Activated T-cell treated with anti-CD3 and anti-CD28 coated beads, Interleukin-2, amount 50 U/mL, for 48 hours (primary cell): ENCODE data around the gene TPSAB1.
"Not testable (repeated sequence)": the region's sequence is repeated elsewhere in the genome, so short reads cannot be mapped to it uniquely, and the experiment has no call there.

ENCODE experiments used
- DNase-seq, 2 experiments: peaks; one replicate each; pipeline ENCODE4 v3.0.0-alpha.2; 2020

The TPSAB1 gene

DNA sequence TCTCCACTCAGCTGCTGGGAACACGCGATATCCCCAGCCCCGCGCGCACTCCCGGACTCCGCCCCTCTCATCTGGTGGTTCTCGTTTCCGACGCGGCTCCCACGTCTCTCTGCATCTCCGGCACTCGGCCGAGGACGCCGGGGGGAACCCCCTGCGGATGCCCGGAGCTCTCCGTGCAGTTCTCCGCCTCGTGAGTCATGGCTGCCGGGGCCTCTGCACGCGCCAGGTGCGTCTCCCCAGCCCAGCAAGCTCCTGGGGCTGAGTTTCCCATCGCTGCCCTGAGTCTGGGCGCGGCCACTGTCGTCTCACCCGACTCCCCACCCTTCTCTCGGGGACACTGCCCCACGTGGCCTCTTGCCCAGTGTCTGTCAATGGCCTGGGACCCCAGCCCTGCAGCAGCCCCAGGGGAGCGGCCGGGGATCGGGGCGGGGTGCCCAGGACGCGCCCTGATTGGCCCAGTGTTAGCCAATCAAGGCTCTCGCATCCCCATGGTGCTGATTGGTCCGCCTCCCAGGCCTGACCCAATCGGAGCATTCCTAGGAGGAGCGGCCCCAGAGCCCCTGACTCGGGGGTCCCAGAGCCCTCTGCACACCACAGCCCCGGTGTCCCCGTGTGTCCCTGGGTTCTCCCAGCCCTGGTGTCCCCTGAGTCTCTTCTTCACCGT is 13.3 kb downstream of the TPSAB1 start:
- DNase-seq: not testable (repeated sequence)

DNA sequence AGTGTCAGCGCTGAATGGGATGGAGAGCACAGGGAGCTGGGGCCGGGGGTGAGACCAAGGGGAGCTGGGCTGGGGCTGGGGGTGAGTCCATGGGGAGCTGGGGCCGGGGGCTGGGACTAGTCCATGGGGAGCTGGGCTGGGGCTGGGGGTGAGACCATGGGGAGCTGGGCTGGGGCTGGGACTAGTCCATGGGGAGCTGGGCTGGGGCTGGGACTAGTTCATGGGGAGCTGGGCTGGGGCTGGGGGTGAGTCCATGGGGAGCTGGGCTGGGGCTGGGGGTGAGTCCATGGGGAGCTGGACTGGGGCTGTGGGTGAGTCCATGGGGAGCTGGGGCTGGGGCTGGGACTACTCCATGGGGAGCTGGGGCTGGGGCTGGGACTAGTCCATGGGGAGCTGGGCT is 14.3 kb downstream of the TPSAB1 start:
- not testable (repeated sequence) for DNase-seq

DNA sequence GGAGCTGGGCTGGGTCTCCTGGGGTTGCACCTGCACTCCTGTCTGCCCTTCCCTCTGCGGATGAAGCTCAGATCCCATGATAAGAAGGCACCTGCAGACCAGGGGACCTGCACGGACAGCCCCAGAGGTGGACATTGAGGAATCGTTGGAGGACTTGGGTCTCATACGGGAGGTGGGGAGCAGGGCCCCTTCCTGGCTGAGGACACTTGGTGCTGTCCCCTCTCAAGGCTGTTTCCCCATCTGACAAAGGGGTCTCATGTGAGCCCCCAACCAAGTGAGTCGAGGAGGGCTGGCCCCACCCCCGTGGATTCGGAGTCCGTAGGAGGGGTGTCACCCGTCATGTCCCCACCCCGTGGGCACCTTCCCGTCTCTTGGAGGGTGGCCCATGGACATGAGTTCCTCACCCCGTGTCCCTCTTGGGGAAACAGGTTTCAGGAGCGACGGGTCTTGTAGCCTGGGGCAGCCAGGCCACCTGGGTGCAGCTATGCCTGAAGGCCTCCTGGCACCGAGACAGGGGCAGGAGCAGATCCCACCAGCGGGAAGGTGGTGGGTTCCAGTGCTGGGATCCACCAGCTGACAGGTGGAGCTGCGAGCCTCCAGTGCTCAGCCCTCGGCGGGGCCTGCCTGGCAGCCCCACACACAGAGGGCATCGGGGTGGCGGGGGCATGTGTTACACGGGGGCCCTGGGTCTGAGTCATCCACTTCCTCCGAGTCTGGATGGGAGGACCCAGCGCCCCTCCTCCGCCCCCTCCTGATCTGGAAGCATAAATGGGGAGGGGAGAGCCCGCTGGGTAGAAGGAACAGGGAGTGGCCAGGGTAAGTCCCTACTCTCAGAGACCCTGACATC is 15.0 kb downstream of the TPSAB1 start, which contains the start of gene TPSD1:
TSS of gene TPSD1 (plus strand) at position 794 of the 847 bp plus-strand sequence. CDS start 212 bp downstream, outside the sequence.
- DNase-seq: not testable (repeated sequence)

DNA sequence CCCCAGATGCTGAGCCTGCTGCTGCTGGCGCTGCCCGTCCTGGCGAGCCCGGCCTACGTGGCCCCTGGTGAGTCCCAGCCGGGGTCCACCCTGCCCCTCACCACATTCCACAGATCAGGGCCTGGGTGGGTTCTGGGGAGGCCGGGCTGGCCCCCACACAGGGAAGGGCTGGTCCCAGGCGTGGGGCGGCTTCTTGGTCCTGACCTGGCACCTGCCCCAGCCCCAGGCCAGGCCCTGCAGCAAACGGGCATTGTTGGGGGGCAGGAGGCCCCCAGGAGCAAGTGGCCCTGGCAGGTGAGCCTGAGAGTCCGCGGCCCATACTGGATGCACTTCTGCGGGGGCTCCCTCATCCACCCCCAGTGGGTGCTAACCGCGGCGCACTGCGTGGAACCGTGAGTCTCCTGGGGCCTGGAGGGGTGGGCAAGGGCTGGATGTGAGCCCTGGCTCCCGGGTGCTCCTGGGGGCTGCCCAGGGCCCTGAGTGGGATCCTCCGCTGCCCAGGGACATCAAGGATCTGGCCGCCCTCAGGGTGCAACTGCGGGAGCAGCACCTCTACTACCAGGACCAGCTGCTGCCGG is 15.9 kb downstream of the TPSAB1 start:
- DNase-seq: not testable (repeated sequence)

DNA sequence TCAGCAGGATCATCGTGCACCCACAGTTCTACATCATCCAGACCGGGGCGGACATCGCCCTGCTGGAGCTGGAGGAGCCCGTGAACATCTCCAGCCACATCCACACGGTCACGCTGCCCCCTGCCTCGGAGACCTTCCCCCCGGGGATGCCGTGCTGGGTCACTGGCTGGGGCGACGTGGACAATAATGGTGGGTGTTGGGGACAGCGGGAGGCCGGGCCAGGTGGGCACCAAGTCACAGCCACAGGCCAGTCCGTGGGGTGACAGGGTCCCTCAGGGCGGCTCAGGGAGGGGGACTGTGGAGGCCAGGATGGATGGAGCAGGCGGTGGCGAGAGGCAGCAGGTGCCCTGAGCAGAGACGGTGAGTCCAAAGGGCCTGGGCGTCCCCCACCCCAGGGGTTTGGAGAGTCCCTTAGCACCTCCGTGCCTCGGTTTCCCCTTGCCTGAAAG is 16.4 kb downstream of the TPSAB1 start:
- DNase-seq: no peak

DNA sequence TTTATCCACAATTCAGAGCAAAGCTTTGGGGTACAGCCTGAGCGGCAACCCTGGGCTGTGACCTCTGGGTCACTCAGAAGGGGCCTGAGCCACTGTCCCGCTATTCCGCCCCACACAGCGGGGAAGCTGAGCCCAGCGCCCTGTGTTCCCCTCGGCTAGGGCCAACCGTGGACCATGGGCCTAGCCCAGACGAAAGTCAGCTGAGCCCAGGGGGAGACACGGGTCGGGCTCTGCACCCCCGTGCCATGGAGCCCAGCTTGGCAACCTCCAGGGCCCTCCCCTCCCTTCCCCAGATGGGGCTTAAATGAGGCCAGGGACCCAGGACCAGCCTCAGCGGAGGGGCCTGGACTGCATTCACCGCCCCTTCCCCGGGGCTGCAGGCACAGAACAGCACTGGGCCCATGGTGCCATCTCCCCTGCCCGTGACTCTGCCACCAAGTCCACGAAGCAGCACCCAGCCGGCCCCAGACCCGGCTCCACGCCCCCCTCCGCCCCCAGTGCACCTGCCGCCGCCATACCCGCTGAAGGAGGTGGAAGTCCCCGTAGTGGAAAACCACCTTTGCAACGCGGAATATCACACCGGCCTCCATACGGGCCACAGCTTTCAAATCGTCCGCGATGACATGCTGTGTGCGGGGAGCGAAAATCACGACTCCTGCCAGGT is 17.2 kb downstream of the TPSAB1 start:
- DNase-seq: no peak

DNA sequence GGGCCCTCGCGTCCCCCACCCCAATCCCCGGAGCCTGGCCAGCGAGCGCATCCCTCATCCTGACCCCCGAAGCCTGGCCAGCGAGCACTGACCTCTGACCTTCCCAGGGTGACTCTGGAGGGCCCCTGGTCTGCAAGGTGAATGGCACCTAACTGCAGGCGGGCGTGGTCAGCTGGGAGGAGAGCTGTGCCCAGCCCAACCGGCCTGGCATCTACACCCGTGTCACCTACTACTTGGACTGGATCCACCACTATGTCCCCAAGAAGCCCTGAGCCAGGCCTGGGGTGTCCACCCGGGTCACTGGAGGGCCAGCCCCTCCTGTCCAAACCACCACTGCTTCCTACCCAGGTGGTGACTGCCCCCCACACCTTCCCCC is 17.7 kb downstream of the TPSAB1 start:
- DNase-seq: no peak

DNA sequence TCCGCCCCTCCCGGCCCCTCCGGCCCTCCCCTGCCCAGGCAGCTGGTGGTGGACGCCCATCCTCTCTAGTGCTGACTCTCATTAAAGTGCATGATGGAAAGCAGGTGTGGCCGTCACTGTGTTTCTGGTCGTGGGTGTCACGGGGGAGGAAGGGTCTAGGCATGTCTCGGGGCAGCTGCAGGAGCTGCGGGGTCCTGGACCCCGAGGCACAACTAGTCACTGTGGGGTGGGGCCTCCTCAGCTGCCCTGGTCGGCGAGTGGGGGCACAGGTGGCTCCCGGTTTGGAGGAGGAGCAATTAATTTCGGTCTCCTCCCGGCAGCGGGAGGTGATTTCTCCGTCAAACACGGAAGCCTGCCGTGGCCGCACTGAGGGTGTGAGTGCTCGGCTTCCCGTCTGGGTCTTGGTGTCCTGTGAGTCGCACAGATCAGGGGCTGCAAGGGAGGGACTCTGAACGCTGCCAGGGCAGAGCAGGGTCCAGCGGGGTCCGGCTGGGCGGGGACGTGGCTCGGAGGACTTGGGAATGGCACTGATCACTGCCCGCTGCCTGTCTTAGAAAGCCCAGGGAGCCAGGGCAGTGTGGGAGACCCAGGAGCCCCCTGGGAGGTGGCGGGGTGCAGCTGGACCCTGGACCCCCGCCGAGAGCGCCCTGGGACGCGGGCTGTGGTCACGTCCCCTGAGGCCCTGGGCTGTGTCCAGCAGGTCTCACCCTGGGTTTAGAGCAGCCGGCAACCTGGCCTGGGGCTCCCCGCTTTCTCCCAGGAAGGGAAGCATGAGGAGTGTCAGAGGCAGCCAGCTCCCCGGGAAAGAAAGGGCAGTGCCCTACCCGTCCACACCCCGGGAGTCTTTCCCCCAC is 18.6 kb downstream of the TPSAB1 start:
- DNase-seq: no peak

DNA sequence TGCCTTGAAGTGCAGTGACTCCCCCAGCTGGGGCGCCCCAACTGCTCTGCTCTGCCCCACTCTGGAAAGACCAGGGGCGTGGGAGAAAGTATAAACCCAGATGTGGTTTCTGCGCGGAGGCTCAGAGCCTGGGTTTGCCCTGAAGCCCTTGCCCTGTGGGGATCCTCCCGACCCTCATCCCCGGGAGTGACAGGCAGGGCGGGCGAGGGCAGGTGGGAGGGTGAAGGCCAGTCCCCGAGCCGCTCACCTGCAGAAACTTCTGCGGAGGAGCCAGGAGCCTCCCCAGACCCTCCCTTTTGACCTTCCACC is 19.2 kb downstream of the TPSAB1 start:
- DNase-seq: no peak

DNA sequence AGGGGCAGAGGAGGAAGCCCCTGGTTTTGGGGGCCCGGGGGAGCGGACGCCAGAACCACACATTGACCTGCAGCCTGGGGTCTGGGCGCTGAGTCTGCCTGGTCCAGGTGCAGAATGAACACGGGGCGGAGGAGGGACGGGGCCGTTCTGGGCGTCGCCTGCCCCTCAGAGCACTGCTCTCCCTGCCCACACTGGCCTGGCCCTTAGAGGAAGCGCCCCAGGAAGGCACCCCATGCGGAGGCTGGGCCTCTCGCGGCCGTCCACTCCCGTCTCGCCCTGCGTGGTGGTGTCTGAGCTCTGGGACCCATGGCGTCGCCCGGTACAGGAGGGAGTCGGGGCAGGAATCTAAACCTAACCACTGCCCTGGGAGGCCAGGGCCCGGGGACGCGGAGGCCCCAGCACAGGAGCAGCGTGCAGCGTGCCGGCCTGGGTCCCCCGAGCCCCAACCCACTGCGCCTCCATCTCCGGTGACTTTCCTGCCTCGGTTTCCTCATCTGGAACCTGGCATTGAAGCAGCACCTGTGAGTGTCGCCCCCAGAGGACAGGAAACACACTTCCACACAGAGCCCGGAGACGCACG is 19.7 kb downstream of the TPSAB1 start:
- DNase-seq: no peak

DNA sequence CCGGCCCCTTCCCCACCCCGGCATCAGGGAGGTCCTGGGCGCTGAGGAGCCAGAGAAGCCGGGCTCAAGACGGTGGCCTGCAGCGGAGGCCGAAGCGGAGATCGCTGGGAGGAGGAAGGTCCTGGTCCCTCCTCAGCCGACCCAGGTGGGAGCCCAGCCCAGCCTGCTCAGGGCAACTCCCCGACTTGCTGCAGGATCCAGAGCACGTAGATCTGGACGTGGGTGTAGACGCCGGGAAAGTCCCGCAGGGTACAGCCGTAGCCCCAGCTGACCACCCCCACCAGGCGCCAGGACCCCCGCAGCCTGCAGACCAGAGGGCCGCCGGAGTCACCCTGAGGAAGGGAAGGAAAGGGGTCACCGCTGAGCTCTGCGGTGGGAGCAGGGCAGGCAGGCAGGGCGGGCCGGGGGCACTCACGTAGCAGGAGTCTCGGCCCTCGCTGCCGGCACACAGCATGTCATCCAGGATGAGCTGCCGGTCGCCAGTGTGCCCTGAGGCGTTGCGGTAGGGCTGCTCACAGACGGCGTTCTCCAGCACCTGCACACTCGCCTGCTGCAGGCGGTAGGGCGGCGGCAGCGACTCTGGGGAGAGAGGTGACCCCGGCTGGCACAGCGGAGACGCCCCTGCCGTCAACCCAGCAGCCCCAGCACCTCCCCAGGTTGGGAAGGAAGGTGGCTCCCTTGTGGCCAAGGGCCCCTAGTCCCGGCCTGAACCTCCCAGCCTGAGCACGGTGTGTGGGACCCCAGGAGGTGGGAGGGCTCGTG is 20.8 kb downstream of the TPSAB1 start:
- no peak for DNase-seq

DNA sequence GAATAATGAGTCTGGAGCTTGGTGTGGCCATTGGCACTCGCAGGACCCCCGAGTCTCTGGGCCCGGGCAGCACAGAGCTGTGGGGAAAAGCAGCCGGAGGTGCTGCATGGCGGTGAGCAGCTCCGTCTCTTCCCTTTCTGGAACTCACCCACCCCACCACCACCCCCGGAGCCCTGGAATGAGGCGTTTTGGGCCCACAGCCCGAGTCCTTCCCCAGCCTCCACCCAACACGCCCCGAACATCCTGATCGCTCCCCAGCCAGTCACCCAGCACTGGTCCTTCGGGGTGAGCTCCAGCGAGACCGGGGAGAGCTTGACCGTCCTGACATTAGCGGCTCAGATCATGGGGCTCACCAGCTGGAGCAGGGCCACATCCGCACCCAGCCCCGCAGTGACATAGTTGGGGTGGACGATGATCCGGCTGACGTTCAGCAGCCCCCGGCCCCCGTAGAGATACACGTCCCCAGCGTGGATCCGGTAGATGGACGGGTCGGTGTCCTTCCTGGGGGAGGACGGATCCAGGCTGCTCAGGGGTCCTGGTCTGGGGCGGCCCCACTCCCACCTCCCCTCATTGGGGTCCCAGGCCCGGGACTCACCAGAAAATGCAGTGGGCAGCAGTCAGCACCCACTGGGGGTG is 21.8 kb downstream of the TPSAB1 start:
- DNase-seq: no peak

DNA sequence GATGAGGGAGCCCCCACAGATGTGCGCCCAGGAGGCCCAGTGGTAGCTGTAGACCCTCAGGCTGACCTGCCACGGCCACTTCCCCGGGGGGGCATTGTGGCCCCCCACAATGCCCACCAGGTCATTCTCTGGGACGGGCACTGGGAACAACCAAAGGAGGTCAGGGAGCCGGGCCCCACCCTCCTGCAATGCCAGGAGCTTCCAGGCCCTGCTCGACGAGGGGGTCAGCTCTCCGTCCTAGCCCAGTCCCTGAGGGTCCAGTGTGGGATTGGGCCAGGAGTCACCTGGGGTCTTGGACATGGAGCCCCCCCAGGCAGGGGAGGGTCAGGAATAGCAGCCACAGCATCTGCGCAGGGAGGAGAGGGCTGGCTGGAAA is 22.3 kb downstream of the TPSAB1 start:
- no peak for DNase-seq

DNA sequence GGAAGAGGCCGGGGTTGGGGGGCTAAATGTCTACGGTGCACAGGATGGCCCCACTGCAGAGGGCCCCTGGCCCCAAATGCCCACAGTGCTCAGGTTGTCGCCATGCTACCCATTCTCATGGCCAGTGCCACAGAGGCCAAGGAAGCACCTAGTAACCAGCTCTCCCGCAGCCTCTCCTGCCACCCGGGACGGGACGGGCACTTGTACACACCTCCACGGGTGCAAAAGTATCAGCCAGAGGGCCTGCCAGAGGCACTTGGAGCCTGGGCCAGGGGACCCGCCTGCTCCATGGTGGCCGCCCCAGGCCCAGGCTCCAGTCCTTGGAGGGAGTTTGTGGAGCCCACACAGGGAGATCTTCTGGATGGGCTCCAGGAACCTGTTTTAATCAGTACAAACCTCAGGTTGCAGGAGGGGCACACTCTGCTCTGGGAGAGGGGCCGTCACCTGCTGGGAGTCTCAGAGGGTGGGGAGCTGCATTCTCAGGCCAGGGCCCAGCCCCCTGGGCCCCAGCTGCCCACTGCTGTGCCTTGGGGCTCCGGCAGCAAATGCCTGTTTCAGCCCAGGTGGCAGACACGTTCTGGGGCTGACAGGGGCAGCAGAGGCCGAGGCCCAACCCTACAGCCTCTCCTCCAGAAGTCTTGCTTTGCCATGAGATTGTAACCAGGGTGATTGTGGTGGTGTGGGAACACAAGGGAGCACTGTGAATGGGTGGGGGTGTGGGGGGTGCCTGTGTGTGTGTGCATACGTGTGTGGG is 23.3 kb downstream of the TPSAB1 start:
- no peak for DNase-seq

DNA sequence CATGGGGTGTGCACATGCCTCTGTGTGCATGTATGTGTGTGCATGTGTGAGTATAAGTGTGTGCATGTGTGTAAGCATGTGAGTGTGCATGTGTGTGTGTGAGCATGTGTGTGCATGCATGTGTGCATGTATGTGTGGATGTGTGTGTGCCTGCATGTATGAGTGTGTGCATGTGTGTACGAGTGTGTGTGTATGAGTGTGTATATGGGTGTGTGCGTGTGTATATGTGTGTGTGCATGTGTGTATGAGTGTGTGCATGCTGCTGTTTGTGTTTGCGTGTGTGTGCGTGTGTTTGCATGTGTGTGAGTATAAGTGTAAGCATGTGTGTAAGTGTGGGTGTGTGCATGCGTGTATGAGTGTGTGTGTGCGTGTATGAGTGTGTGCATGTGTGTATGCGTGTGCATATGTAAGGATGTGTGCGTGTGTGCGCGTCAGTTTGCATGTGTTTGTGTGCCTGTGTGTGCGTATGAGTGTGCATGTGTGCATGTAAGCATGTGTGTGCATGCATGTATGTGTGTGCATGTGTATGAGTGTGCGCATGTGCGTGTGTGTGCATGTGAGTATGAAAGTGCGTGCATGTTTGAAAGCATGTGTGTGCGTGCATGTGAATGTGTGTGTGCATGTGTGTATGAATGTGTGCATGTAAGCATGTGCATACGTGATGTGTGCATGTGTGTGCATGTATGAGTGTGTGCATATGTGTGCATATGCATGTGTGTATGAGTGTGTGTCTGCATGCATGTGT is 24.0 kb downstream of the TPSAB1 start:
- no peak for DNase-seq

DNA sequence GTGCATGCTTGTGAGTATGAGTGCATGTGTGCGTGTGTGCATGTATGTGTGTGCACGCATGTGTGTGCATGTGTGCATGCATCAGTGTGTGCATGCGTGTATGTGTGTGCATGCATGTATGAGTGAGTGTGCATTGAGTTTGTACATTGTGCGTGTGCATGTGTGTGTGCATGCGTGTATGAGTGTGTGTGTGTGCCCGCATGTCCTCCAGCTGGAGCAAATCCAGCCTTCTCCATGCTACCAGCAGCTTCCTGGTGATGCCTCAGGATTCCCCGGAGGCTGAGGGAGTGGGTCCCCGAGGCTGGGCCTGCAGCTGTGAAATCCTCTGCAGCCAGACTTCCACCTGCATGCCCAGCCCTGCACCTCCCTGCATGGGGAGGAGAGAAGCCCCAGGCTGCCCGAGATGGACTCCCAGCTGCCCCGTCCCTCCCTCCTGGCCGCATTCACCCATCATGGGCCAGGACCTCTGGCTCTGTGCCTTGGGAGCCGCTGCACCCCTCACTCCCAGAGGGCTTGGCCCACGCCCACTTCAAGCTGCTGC is 24.7 kb downstream of the TPSAB1 start:
- DNase-seq: no peak

DNA sequence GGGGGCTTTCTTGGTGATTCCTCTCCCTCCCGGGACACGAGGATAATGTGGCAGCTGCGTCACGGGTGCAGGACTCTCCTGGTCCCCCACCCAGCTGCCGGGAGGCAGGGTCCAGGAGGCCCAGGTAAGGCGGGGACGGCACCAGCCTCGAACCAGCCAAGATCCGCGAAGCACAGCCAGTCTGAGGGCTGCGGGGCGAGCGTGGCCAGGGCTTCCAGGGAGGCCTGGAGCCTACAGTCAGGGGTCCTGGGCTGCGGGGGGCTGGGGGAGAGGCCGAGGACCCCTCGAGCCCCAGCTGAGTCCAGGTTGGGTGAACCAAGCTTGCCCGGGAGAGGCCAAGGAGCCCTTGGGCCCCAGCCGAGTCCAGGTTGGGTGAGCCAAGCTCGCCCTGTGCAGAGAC is 25.3 kb downstream of the TPSAB1 start:
- DNase-seq: no peak

DNA sequence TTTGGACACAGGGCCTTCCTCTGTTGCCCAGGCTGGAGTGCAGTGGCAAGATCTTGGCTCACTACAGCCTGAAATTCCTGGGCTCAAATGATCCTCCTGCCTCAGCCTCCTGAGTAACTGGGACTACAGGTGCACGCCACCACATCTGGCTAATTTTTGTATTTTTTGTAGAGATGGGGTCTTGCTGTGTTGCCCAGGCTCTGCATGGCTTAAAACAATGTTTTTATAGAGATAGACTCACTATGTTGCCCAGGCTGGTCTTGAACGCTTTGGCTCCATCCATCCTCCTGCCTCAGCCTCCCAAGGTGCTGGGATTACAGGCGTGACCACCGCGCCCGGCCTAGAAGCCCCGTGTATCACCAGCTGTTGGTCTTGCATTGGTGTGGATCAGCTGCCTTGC is 28.9 kb downstream of the TPSAB1 start:
- DNase-seq: not testable (repeated sequence)

DNA sequence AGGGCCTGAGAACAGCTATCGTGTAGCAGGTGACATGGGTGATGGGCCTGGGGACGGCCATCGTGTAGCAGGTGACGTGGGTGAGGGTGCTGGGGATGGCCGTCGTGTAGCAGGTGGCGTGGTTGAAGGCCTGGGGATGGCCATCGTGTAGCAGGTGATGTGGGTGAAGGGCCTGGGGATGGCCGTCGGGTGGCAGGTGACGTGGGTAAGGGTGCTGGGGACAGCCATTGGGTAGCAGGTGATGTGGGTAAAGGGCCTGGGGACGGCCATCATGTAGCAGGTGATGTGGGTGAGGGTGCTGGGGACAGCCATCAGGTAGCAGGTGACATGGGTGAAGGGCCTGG is 30.8 kb downstream of the TPSAB1 start:
- no peak for DNase-seq
